Naive thymus-derived CD4-positive, alpha-beta T cell (primary cell): ENCODE measurements around the gene DMPK. TPM values are rescaled to one million over a fixed set of nuclear protein-coding genes. Genes with fewer than 3 reads are reported as not detected.

Experiments used
- ATAC-seq: fragments of 150-1000 bp; cut with Tn5 transposase; 2 replicates; pipeline ENCODE4 v1.10.0; 2021; ENCODE audit warnings: mild to moderate bottlenecking, moderate library complexity
- CTCF ChIA-PET: fragments of 350-600 bp; sonication (Branson Sonifier 250); formaldehyde crosslinking; loops from one replicate; lab custom pipeline; 2021; ENCODE audit warnings: antibody characterized with exemption; lab: Charles Lee
- POLR2A ChIA-PET: fragments of 350-600 bp; sonication (Branson Sonifier 250); formaldehyde crosslinking; loops from one replicate; lab custom pipeline; 2021; ENCODE audit warnings: antibody characterized with exemption, inconsistent platforms; lab: Charles Lee
- DNase-seq, 9 donors: peaks; one replicate each; pipeline versions ENCODE4 v3.0.0 to v3.0.0-alpha.2; 2020 to 2022; ENCODE audit warnings: mixed read lengths in 1 of 9
- H3K27ac ChIP-seq: one replicate; pipeline ENCODE4 v1.7.0; 2013; ENCODE audit warnings: mild to moderate bottlenecking, low read depth, low read length, moderate library complexity
- H3K27me3 ChIP-seq, 2 donors: one replicate each; pipeline ENCODE4 v1.7.0; 2013; ENCODE audit warnings: low read length in 2 of 2, mild to moderate bottlenecking in 2 of 2, moderate library complexity in 2 of 2; ENCODE audit not compliant: control insufficient read depth in 2 of 2, insufficient read depth in 2 of 2
- H3K36me3 ChIP-seq, 3 experiments: 1 replicate in 2 of 3; 2 replicates in 1 of 3; pipeline ENCODE4 v1.7.0; 2013; ENCODE audit warnings: low read length in 3 of 3, mild to moderate bottlenecking in 3 of 3, moderate library complexity in 1 of 3; ENCODE audit not compliant: insufficient read depth in 3 of 3, control insufficient read depth in 2 of 3
- H3K4me1 ChIP-seq, 2 donors: one replicate each; pipeline ENCODE4 v1.7.0; 2013; ENCODE audit warnings: low read length in 2 of 2, mild to moderate bottlenecking in 2 of 2, moderate library complexity in 1 of 2; ENCODE audit not compliant: control insufficient read depth in 2 of 2, insufficient read depth in 2 of 2
- H3K4me3 ChIP-seq: 2 replicates; pipeline ENCODE4 v1.7.0; 2013; ENCODE audit warnings: mild to moderate bottlenecking, low read length
- H3K9me3 ChIP-seq, 3 experiments: 1 replicate in 2 of 3; 2 replicates in 1 of 3; pipeline ENCODE4 v1.7.0; 2013; ENCODE audit warnings: low read length in 3 of 3; ENCODE audit not compliant: control insufficient read depth in 2 of 3
- H3K27ac Mint-ChIP-seq, 9 donors: one replicate each; pipeline ENCODE4 v1.8.0; 2020 to 2022; ENCODE audit warnings: mixed read lengths in 9 of 9, mild to moderate bottlenecking in 8 of 9, moderate library complexity in 5 of 9, inconsistent platforms in 2 of 9
- H3K27me3 Mint-ChIP-seq, 5 donors: one replicate each; pipeline ENCODE4 v1.8.0; 2021 to 2022; ENCODE audit warnings: mixed read lengths in 5 of 5, mild to moderate bottlenecking in 1 of 5
- H3K36me3 Mint-ChIP-seq, 5 donors: one replicate each; pipeline ENCODE4 v1.8.0; 2020 to 2022; ENCODE audit warnings: mixed read lengths in 5 of 5, mild to moderate bottlenecking in 3 of 5, inconsistent platforms in 1 of 5
- H3K4me1 Mint-ChIP-seq, 7 donors: one replicate each; pipeline ENCODE4 v1.8.0; 2020 to 2022; ENCODE audit warnings: mixed read lengths in 7 of 7, mild to moderate bottlenecking in 3 of 7, inconsistent platforms in 1 of 7
- H3K4me3 Mint-ChIP-seq, 10 donors: one replicate each; pipeline ENCODE4 v1.8.0; 2020 to 2022; ENCODE audit warnings: mild to moderate bottlenecking in 10 of 10, mixed read lengths in 10 of 10, moderate library complexity in 6 of 10, inconsistent platforms in 2 of 10
- H3K9me3 Mint-ChIP-seq, 11 donors: one replicate each; pipeline ENCODE4 v1.8.0; 2020 to 2022; ENCODE audit warnings: mixed read lengths in 11 of 11, mild to moderate bottlenecking in 4 of 11, inconsistent platforms in 1 of 11, moderate library complexity in 1 of 11
- intact Hi-C, 2 donors: fragments of 100-400 bp; cut with micrococcal nuclease; formaldehyde crosslinking; loops; one replicate each; pipeline ENCODE4 v1.15.1; 2023
- polyA plus RNA-seq, 2 donors: library from polyadenylated mRNA; unstranded; fragments of 300-500 nt; fragmentation: Illumina TruSeq; gene quantifications; one replicate each; pipeline ENCODE4 v1.2.3, GENCODE V29; 2021
- total RNA-seq, 6 experiments: library from RNA in 5 of 6; stranded (reverse) in 5 of 6; gene quantifications; 1 replicate in 5 of 6; 2 replicates in 1 of 6; pipeline ENCODE4 v1.2.3 and lab custom pipeline; 2021 to 2026

Gene DMPK
- total RNA-seq (10 to 100 TPM; 15.0 to 33.9 (median 25.2) TPM), polyA plus RNA-seq (1 to 10 TPM in 1 of 2 donors, under 1 TPM in 1; 0.20 to 1.8 TPM), total RNA-seq (lab: John Stamatoyannopoulos, UW) (11.2 reads per million, percentile 38 among the genes with 10 or more reads in this experiment)

- peaks cover 0 to 2% (median 0%) of the 10 kb centered on the region in 11 donors for H3K9me3 Mint-ChIP-seq
- DNase-seq (no peak), ATAC-seq (no peak)
- peaks cover 15 to 42% (median 31%) of the 10 kb centered on the region in 5 donors for H3K27me3 Mint-ChIP-seq
- ChIA-PET CTCF (no interaction called here), POLR2A (interaction anchor here (0.6 to 1.7 kb wide), 4 partner anchors 10 to 1395 kb away, joined by 3 to 7 read pairs (median 4); partner anchors contain the start of gene DMWD)
- peaks cover 0 to 18% of the 10 kb centered on the region in 2 donors for H3K27me3 ChIP-seq
- no peak within 1 kb of the TSS for H3K27ac Mint-ChIP-seq
- no peak within 1 kb of the TSS for H3K27ac ChIP-seq
- no peak within 1 kb of the TSS for H3K4me3 Mint-ChIP-seq
- H3K4me3 ChIP-seq: no peak within 1 kb of the TSS
- H3K36me3 Mint-ChIP-seq: peaks cover 0 to 15% (median 8%) of the 10 kb centered on the region in 5 donors
- peaks cover 13 to 28% (median 18%) of the 10 kb centered on the region in 7 donors for H3K4me1 Mint-ChIP-seq
- intact Hi-C loops: no loop called here
- peaks cover 7 to 17% of the 10 kb centered on the region in 2 donors for H3K4me1 ChIP-seq
- no peaks in the 10 kb centered on the region for H3K9me3 ChIP-seq
- H3K36me3 ChIP-seq: peaks cover 0 to 21% (median 5%) of the 10 kb centered on the region in 3 experiments
These were observed at the start of gene DMPK for GRCh38 chr19:45782162-45782691. DMPK (minus strand) TSS chr19:45782490; CDS start chr19:45782352, 138 bp downstream.

- H3K36me3 Mint-ChIP-seq: peaks cover 8 to 49% (median 24%) of the 10 kb centered on the region in 5 donors
- POLR2A ChIA-PET: interaction anchor here (0.6 kb wide), 1 partner anchor 361 kb away, joined by 5 read pairs; the partner anchor contains the start of gene FOSB
- H3K9me3 Mint-ChIP-seq: no peaks in the 10 kb centered on the region
- no peaks in the 10 kb centered on the region for H3K27me3 Mint-ChIP-seq
- H3K27ac Mint-ChIP-seq: no peak overlapping the region
- Histone ChIP-seq H3K27me3 (no peaks in the 10 kb centered on the region), H3K9me3 (no peaks in the 10 kb centered on the region), H3K36me3 (peaks cover 8 to 84% (median 17%) of the 10 kb centered on the region in 3 experiments), H3K4me3 (no peak overlapping the region), H3K27ac (no peak overlapping the region), H3K4me1 (no peaks in the 10 kb centered on the region)
- no peak overlapping the region for H3K4me3 Mint-ChIP-seq
- H3K4me1 Mint-ChIP-seq: peaks cover 0 to 14% (median 6%) of the 10 kb centered on the region in 7 donors
- intact Hi-C loops: no loop called here
- ATAC-seq: no peak
- no peak for DNase-seq
- CTCF ChIA-PET: no interaction called here
These were observed 46.7 kb upstream of the DMPK start for GRCh38 chr19:45828945-45829344.

GRCh38 chr19:45828523-45828922 lies 46.2 kb upstream of the DMPK start:
- Histone ChIP-seq H3K27ac (no peak overlapping the region), H3K36me3 (peaks cover 8 to 88% (median 17%) of the 10 kb centered on the region in 3 experiments), H3K27me3 (no peaks in the 10 kb centered on the region), H3K4me1 (no peaks in the 10 kb centered on the region), H3K4me3 (no peak overlapping the region), H3K9me3 (no peaks in the 10 kb centered on the region)
- ATAC-seq (no peak), DNase-seq (no peak)
- no peak overlapping the region for H3K4me3 Mint-ChIP-seq
- CTCF ChIA-PET: no interaction called here
- no peaks in the 10 kb centered on the region for H3K9me3 Mint-ChIP-seq
- H3K4me1 Mint-ChIP-seq: peaks cover 0 to 14% (median 6%) of the 10 kb centered on the region in 7 donors
- intact Hi-C loops: no loop called here
- H3K27ac Mint-ChIP-seq: no peak overlapping the region
- POLR2A ChIA-PET: no interaction called here
- H3K36me3 Mint-ChIP-seq: peaks cover 8 to 49% (median 24%) of the 10 kb centered on the region in 5 donors
- H3K27me3 Mint-ChIP-seq: no peaks in the 10 kb centered on the region

- Mint-ChIP-seq H3K27me3 (no peaks in the 10 kb centered on the region), H3K36me3 (peaks cover 8 to 49% (median 24%) of the 10 kb centered on the region in 5 donors), H3K4me3 (no peak overlapping the region), H3K27ac (peak overlapping the region in 2 of 9 donors; percentile 6 to 29), H3K4me1 (peaks cover 0 to 14% (median 6%) of the 10 kb centered on the region in 7 donors), H3K9me3 (no peaks in the 10 kb centered on the region)
- H3K9me3 ChIP-seq: no peaks in the 10 kb centered on the region
- ChIA-PET POLR2A (no interaction called here), CTCF (interaction anchor here (1.8 kb wide), 1 partner anchor 11 kb away, joined by 4 read pairs; no protein-coding TSS in a partner anchor)
- DNase-seq: no peak
- H3K27ac ChIP-seq: no peak overlapping the region
- no peaks in the 10 kb centered on the region for H3K27me3 ChIP-seq
- H3K4me1 ChIP-seq: no peaks in the 10 kb centered on the region
- intact Hi-C loops: no loop called here
- no peak for ATAC-seq
- H3K4me3 ChIP-seq: no peak overlapping the region
- H3K36me3 ChIP-seq: peaks cover 8 to 97% (median 17%) of the 10 kb centered on the region in 3 experiments
These were observed 45.3 kb upstream of the DMPK start for GRCh38 chr19:45827459-45828093.

GRCh38 chr19:45826934-45827333 lies 44.6 kb upstream of the DMPK start:
- peaks cover 4 to 95% (median 17%) of the 10 kb centered on the region in 3 experiments for H3K36me3 ChIP-seq

GRCh38 chr19:45825917-45826893 lies 43.9 kb upstream of the DMPK start:
- Histone ChIP-seq H3K27ac (no peak overlapping the region), H3K4me1 (no peaks in the 10 kb centered on the region), H3K4me3 (no peak overlapping the region), H3K9me3 (no peaks in the 10 kb centered on the region), H3K36me3 (peaks cover 0 to 95% (median 12%) of the 10 kb centered on the region in 3 experiments), H3K27me3 (no peaks in the 10 kb centered on the region)
- Mint-ChIP-seq H3K4me3 (no peak overlapping the region), H3K9me3 (no peaks in the 10 kb centered on the region), H3K27ac (no peak overlapping the region), H3K27me3 (no peaks in the 10 kb centered on the region), H3K36me3 (peaks cover 8 to 40% (median 21%) of the 10 kb centered on the region in 5 donors), H3K4me1 (peaks cover 0 to 14% (median 6%) of the 10 kb centered on the region in 7 donors)
- ChIA-PET CTCF (interaction anchor here (1.0 to 1.8 kb wide), 2 partner anchors 10 to 27 kb away, joined by 3 to 4 read pairs; no protein-coding TSS in a partner anchor), POLR2A (no interaction called here)
- DNase-seq: no peak
- intact Hi-C loops: no loop called here
- ATAC-seq: no peak

More at GRCh38 chr19:45826934-45827333, 44.6 kb upstream of the DMPK start:
- intact Hi-C loops: no loop called here
- H3K27ac ChIP-seq: no peak overlapping the region
- H3K27me3 ChIP-seq: no peaks in the 10 kb centered on the region
- Mint-ChIP-seq H3K4me3 (no peak overlapping the region), H3K9me3 (no peaks in the 10 kb centered on the region), H3K4me1 (peaks cover 0 to 14% (median 6%) of the 10 kb centered on the region in 7 donors), H3K36me3 (peaks cover 8 to 44% (median 22%) of the 10 kb centered on the region in 5 donors), H3K27ac (peak overlapping the region in 1 of 9 donors; percentile 6), H3K27me3 (no peaks in the 10 kb centered on the region)
- H3K9me3 ChIP-seq: no peaks in the 10 kb centered on the region
- H3K4me1 ChIP-seq: no peaks in the 10 kb centered on the region
- POLR2A ChIA-PET: no interaction called here
- ATAC-seq (no peak), DNase-seq (no peak)
- CTCF ChIA-PET: interaction anchor here (1.8 kb wide), 1 partner anchor 10 kb away, joined by 4 read pairs; no protein-coding TSS in a partner anchor
- H3K4me3 ChIP-seq: no peak overlapping the region
